ENCODE data around the gene PPP4C.

GRCh38 chr16:30085820-30086219 lies 10.0 kb downstream of the PPP4C start:
- TF ChIP-seq POU5F1 (IDR thresholded peaks at IDR 0.05; ENCODE audit: low read depth, low read length) (no peak), YY1 (IDR thresholded peaks at IDR 0.05; ENCODE audit: low read depth, low read length) (no peak), ATF3 (IDR thresholded peaks at IDR 0.05; ENCODE audit: insufficient read depth, low read depth, low read length) (no peak), EZH2 (IDR thresholded peaks at IDR 0.05; ENCODE audit: low read depth, low read length, severe bottlenecking) (no peak), CTCF (IDR thresholded peaks at IDR 0.05; ENCODE audit: control extremely low read depth in 1 of 3, insufficient read depth in 1 of 3, low read depth in 1 of 3, low read length in 3 of 3) (no peak)
